Fibroblast of lung (primary cell): ENCODE results near the gene TRERF1.

Source experiments
- EZH2 ChIP-seq: IDR thresholded peaks from 2 replicates; pipeline ENCODE4 v1.5.1; 2012; ENCODE audit warnings: low read length, control low read depth, mild to moderate bottlenecking; ENCODE audit errors: missing control alignments
- TF ChIP-seq, protein P1 (sequence below), 2 donors: IDR thresholded peaks in 1 of 2; conservative IDR thresholded peaks in 1 of 2; 1 replicate in 1 of 2; 2 replicates in 1 of 2; pipeline ENCODE4 v1.5.1; 2011 to 2012; ENCODE audit warnings: low read length in 2 of 2, control low read depth in 1 of 2, inconsistent platforms in 1 of 2, low read depth in 1 of 2, mild to moderate bottlenecking in 1 of 2

GRCh38 chr6:42366999-42367352 lies 84.8 kb downstream of the TRERF1 start:
- TF ChIP-seq, protein P1, sequence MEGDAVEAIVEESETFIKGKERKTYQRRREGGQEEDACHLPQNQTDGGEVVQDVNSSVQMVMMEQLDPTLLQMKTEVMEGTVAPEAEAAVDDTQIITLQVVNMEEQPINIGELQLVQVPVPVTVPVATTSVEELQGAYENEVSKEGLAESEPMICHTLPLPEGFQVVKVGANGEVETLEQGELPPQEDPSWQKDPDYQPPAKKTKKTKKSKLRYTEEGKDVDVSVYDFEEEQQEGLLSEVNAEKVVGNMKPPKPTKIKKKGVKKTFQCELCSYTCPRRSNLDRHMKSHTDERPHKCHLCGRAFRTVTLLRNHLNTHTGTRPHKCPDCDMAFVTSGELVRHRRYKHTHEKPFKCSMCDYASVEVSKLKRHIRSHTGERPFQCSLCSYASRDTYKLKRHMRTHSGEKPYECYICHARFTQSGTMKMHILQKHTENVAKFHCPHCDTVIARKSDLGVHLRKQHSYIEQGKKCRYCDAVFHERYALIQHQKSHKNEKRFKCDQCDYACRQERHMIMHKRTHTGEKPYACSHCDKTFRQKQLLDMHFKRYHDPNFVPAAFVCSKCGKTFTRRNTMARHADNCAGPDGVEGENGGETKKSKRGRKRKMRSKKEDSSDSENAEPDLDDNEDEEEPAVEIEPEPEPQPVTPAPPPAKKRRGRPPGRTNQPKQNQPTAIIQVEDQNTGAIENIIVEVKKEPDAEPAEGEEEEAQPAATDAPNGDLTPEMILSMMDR (conservative IDR thresholded peaks at IDR 0.05 in 1 of 2, IDR thresholded peaks at IDR 0.05 in 1 of 2; ENCODE audit: low read depth in 1 of 2, low read length in 2 of 2) = no peak
- no peak for TF ChIP-seq EZH2
